DND-41 (cell line): ENCODE data around the gene ARMC9.
A peak's percentile ranks its signal among the peaks of the same experiment; 100 is the strongest.

Experiments used
- ATAC-seq: fragments of 200-7000 bp; cut with Tn5 transposase; 3 replicates; pipeline ENCODE4 v1.9.1; 2021; ENCODE audit warnings: low read depth; ENCODE audit not compliant: insufficient read depth
- DNase-seq: peaks from one replicate; pipeline ENCODE4 v3.0.0-alpha.2; 2020
- H2AFZ ChIP-seq: 2 replicates; pipeline ENCODE4 v1.6.0; 2012; ENCODE audit warnings: low read depth, low read length
- H3K27ac ChIP-seq: 2 replicates; pipeline ENCODE4 v1.5.1; 2012; ENCODE audit warnings: low read length, inconsistent platforms
- H3K27me3 ChIP-seq: fragments of 200-600 bp; sonication (generic); 2 replicates; pipeline ENCODE4 v1.6.0; 2012; ENCODE audit warnings: low read length, mild to moderate bottlenecking, inconsistent platforms; ENCODE audit not compliant: insufficient read depth, poor library complexity
- H3K36me3 ChIP-seq: 2 replicates; pipeline ENCODE4 v1.5.1; 2012; ENCODE audit warnings: low read length, inconsistent platforms; ENCODE audit not compliant: insufficient read depth
- H3K4me1 ChIP-seq: 2 replicates; pipeline ENCODE4 v1.5.1; 2012; ENCODE audit warnings: mild to moderate bottlenecking, low read length; ENCODE audit not compliant: insufficient read depth
- H3K4me2 ChIP-seq: 2 replicates; pipeline ENCODE4 v1.6.0; 2012; ENCODE audit warnings: mild to moderate bottlenecking, moderate library complexity, low read length, inconsistent platforms; ENCODE audit not compliant: insufficient read depth
- H3K4me3 ChIP-seq, 2 experiments: fragments of 200-600 bp in 1 of 2; shearing (Covaris generic) in 1 of 2; 2 replicates each; pipeline ENCODE4 v1.5.1; 2012 to 2016; ENCODE audit warnings: inconsistent platforms in 2 of 2, low read length in 2 of 2, mild to moderate bottlenecking in 2 of 2, low read depth in 1 of 2, moderate library complexity in 1 of 2
- H3K79me2 ChIP-seq: 2 replicates; pipeline ENCODE4 v1.6.0; 2012; ENCODE audit warnings: low read length, inconsistent platforms; ENCODE audit not compliant: insufficient read depth
- H3K9ac ChIP-seq: 2 replicates; pipeline ENCODE4 v1.6.0; 2012; ENCODE audit warnings: low read depth, mild to moderate bottlenecking, inconsistent platforms, low read length, moderate library complexity
- H3K9me3 ChIP-seq: 2 replicates; pipeline ENCODE4 v1.5.1; 2012; ENCODE audit warnings: low read length, moderate library complexity, mild to moderate bottlenecking, inconsistent platforms; ENCODE audit not compliant: insufficient read depth, severe bottlenecking
- H4K20me1 ChIP-seq: 2 replicates; pipeline ENCODE4 v1.6.0; 2012; ENCODE audit warnings: low read length; ENCODE audit not compliant: insufficient read depth
- CTCF ChIP-seq: IDR thresholded peaks from 2 replicates; pipeline ENCODE4 v1.5.1; 2012; ENCODE audit warnings: borderline replicate concordance, low read length, moderate library complexity, mild to moderate bottlenecking; ENCODE audit not compliant: poor library complexity, severe bottlenecking; ENCODE audit errors: extremely low read depth
- EZH2 ChIP-seq: IDR thresholded peaks from 3 replicates; pipeline ENCODE4 v1.6.1; 2012; ENCODE audit warnings: borderline replicate concordance, low read depth, mild to moderate bottlenecking, moderate library complexity, low read length, inconsistent platforms; ENCODE audit not compliant: severe bottlenecking

ARMC9 gene

GRCh38 chr2:231296401-231296974 lies 98.1 kb downstream of the ARMC9 start:
- no peaks in the 10 kb centered on the region for H3K36me3 ChIP-seq
- no peak overlapping the region for H3K4me3 ChIP-seq
- ATAC-seq (no peak), DNase-seq (no peak)
- H2AFZ ChIP-seq = no peak overlapping the region
- TF ChIP-seq EZH2 (no peak), CTCF (no peak)
- H4K20me1 ChIP-seq = no peaks in the 10 kb centered on the region
- H3K27me3 ChIP-seq = no peaks in the 10 kb centered on the region
- no peak overlapping the region for H3K9ac ChIP-seq
- H3K9me3 ChIP-seq = no peaks in the 10 kb centered on the region
- H3K79me2 ChIP-seq = no peaks in the 10 kb centered on the region
- H3K27ac ChIP-seq = no peak overlapping the region
- no peaks in the 10 kb centered on the region for H3K4me1 ChIP-seq
- H3K4me2 ChIP-seq = no peak overlapping the region

- Histone ChIP-seq H3K4me2 (no peak overlapping the region), H2AFZ (no peak overlapping the region; the same call in 1 of the 2 replicates), H4K20me1 (no peaks in the 10 kb centered on the region), H3K79me2 (no peaks in the 10 kb centered on the region), H3K27me3 (no peaks in the 10 kb centered on the region), H3K36me3 (no peaks in the 10 kb centered on the region), H3K4me3 (no peak overlapping the region), H3K4me1 (no peaks in the 10 kb centered on the region), H3K9ac (no peak overlapping the region), H3K27ac (no peak overlapping the region), H3K9me3 (no peaks in the 10 kb centered on the region)
- peak; percentile 18 for DNase-seq
- ATAC-seq = peak; percentile 69
- TF ChIP-seq EZH2 (no peak), CTCF (peak; percentile 60)
Measured at GRCh38 chr2:231297108-231297908, 98.9 kb downstream of the ARMC9 start.

GRCh38 chr2:231298091-231298490 lies 99.7 kb downstream of the ARMC9 start:
- no peak for ATAC-seq
- no peaks in the 10 kb centered on the region for H3K4me1 ChIP-seq
- H3K4me2 ChIP-seq = no peak overlapping the region
- H3K27me3 ChIP-seq = no peaks in the 10 kb centered on the region
- DNase-seq = no peak
- no peak overlapping the region for H3K9ac ChIP-seq
- TF ChIP-seq EZH2 (no peak), CTCF (no peak)
- no peaks in the 10 kb centered on the region for H4K20me1 ChIP-seq
- no peak overlapping the region for H2AFZ ChIP-seq
- H3K36me3 ChIP-seq = no peaks in the 10 kb centered on the region
- no peak overlapping the region for H3K27ac ChIP-seq
- no peak overlapping the region for H3K4me3 ChIP-seq
- H3K9me3 ChIP-seq = no peaks in the 10 kb centered on the region
- H3K79me2 ChIP-seq = no peaks in the 10 kb centered on the region

GRCh38 chr2:231299267-231299666 lies 100.8 kb downstream of the ARMC9 start:
- H2AFZ ChIP-seq = no peak overlapping the region
- H3K9ac ChIP-seq = no peak overlapping the region
- H3K27ac ChIP-seq = no peak overlapping the region
- H3K4me3 ChIP-seq = no peak overlapping the region
- no peaks in the 10 kb centered on the region for H4K20me1 ChIP-seq
- no peak overlapping the region for H3K4me2 ChIP-seq
- TF ChIP-seq CTCF (no peak), EZH2 (no peak)
- H3K9me3 ChIP-seq = no peaks in the 10 kb centered on the region
- no peaks in the 10 kb centered on the region for H3K27me3 ChIP-seq
- H3K4me1 ChIP-seq = no peaks in the 10 kb centered on the region
- no peak for ATAC-seq
- no peaks in the 10 kb centered on the region for H3K79me2 ChIP-seq
- no peaks in the 10 kb centered on the region for H3K36me3 ChIP-seq
- no peak for DNase-seq
